Glutamatergic neuron (in vitro differentiated cells): ENCODE data around the gene SKIC2. TPM values are rescaled to one million over a fixed set of nuclear protein-coding genes. Genes with fewer than 3 reads are reported as not detected.

Source experiments
- DNase-seq: peaks from one replicate; pipeline ENCODE4 v3.0.0; 2022
- H3K27ac Mint-ChIP-seq: one replicate; pipeline ENCODE4 v1.8.0; 2020; ENCODE audit warnings: mild to moderate bottlenecking, mixed read lengths, inconsistent platforms; ENCODE audit not compliant: unreplicated experiment
- H3K27me3 Mint-ChIP-seq: one replicate; pipeline ENCODE4 v1.8.0; 2020; ENCODE audit warnings: mild to moderate bottlenecking, moderate library complexity, mixed read lengths, inconsistent platforms; ENCODE audit not compliant: unreplicated experiment
- H3K36me3 Mint-ChIP-seq: one replicate; pipeline ENCODE4 v1.8.0; 2020; ENCODE audit warnings: mild to moderate bottlenecking, mixed read lengths, inconsistent platforms; ENCODE audit not compliant: unreplicated experiment
- H3K4me1 Mint-ChIP-seq: one replicate; pipeline ENCODE4 v1.8.0; 2020; ENCODE audit warnings: mild to moderate bottlenecking, low read depth, mixed read lengths, inconsistent platforms; ENCODE audit not compliant: unreplicated experiment
- H3K4me3 Mint-ChIP-seq: one replicate; pipeline ENCODE4 v1.8.0; 2020; ENCODE audit warnings: mild to moderate bottlenecking, mixed read lengths, inconsistent platforms; ENCODE audit not compliant: unreplicated experiment
- H3K9me3 Mint-ChIP-seq: one replicate; pipeline ENCODE4 v1.8.0; 2020; ENCODE audit warnings: mild to moderate bottlenecking, moderate library complexity, mixed read lengths, inconsistent platforms; ENCODE audit not compliant: unreplicated experiment
- total RNA-seq: library from RNA; stranded (reverse); fragmentation: NEBNext Ultra II Directional; extraction: Animal tissue kit (Norgen Biotek cat#: 25700); gene quantifications from one replicate; pipeline ENCODE4 v1.2.1, GENCODE V29; 2021; ENCODE audit not compliant: unreplicated experiment
- TF ChIP-seq, protein P1 (sequence below): fragments of 200-600 bp; sonication (generic); IDR thresholded peaks from one replicate; pipeline ENCODE4 v1.5.0; 2021; ENCODE audit not compliant: partially characterized antibody, unreplicated experiment

SKIC2 gene
- total RNA-seq, 1 donor from 2014 or later: 109 TPM

DNA sequence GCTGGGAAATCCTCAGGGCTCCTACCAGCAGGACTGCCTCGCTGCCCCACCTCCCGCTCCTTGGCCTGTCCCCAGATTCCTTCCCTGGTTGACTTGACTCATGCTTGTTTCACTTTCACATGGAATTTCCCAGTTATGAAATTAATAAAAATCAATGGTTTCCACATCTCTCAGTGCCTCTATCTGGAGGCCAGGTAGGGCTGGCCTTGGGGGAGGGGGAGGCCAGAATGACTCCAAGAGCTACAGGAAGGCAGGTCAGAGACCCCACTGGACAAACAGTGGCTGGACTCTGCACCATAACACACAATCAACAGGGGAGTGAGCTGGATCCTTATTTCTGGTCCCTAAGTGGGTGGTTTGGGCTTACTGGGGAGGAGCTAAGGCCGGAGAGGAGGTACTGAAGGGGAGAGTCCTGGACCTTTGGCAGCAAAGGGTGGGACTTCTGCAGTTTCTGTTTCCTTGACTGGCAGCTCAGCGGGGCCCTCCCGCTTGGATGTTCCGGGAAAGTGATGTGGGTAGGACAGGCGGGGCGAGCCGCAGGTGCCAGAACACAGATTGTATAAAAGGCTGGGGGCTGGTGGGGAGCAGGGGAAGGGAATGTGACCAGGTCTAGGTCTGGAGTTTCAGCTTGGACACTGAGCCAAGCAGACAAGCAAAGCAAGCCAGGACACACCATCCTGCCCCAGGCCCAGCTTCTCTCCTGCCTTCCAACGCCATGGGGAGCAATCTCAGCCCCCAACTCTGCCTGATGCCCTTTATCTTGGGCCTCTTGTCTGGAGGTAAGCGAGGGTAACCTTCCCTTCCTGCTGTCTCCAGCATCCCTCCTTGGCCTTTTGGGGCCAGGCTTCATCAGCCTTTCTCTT lies 13.2 kb upstream of the SKIC2 start, which contains the start of gene CFB:
Gene CFB (plus strand): TSS at position 589 of the 863 bp plus-strand sequence. CDS start 127 bp downstream, at position 716.
- Mint-ChIP-seq H3K36me3 (no peaks in the 10 kb centered on the region), H3K27ac (no peak within 1 kb of the TSS), H3K4me1 (no peaks in the 10 kb centered on the region), H3K9me3 (no peaks in the 10 kb centered on the region), H3K27me3 (peaks cover 6% of the 10 kb centered on the region), H3K4me3 (no peak within 1 kb of the TSS)
- TF ChIP-seq, protein P1, sequence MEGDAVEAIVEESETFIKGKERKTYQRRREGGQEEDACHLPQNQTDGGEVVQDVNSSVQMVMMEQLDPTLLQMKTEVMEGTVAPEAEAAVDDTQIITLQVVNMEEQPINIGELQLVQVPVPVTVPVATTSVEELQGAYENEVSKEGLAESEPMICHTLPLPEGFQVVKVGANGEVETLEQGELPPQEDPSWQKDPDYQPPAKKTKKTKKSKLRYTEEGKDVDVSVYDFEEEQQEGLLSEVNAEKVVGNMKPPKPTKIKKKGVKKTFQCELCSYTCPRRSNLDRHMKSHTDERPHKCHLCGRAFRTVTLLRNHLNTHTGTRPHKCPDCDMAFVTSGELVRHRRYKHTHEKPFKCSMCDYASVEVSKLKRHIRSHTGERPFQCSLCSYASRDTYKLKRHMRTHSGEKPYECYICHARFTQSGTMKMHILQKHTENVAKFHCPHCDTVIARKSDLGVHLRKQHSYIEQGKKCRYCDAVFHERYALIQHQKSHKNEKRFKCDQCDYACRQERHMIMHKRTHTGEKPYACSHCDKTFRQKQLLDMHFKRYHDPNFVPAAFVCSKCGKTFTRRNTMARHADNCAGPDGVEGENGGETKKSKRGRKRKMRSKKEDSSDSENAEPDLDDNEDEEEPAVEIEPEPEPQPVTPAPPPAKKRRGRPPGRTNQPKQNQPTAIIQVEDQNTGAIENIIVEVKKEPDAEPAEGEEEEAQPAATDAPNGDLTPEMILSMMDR: no peak
- DNase-seq: no peak

DNA sequence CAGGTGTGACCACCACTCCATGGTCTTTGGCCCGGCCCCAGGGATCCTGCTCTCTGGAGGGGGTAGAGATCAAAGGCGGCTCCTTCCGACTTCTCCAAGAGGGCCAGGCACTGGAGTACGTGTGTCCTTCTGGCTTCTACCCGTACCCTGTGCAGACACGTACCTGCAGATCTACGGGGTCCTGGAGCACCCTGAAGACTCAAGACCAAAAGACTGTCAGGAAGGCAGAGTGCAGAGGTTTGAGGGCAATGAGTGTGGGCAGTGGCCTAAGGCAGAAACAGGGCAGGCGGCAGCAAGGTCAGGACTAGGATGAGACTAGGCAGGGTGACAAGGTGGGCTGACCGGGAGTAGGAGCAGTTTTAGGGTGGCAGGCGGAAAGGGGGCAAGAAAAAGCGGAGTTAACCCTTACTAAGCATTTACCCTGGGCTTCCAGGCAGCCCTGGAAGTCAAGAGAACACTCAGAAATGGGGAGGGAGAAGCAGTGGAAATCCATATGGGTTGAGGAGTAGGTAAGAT lies 12.5 kb upstream of the SKIC2 start:
- Mint-ChIP-seq H3K4me3 (no peak overlapping the region), H3K9me3 (no peaks in the 10 kb centered on the region), H3K27me3 (peaks cover 6% of the 10 kb centered on the region), H3K4me1 (no peaks in the 10 kb centered on the region), H3K36me3 (no peaks in the 10 kb centered on the region), H3K27ac (no peak overlapping the region)
- DNase-seq: no peak
- TF ChIP-seq, protein P1: no peak

DNA sequence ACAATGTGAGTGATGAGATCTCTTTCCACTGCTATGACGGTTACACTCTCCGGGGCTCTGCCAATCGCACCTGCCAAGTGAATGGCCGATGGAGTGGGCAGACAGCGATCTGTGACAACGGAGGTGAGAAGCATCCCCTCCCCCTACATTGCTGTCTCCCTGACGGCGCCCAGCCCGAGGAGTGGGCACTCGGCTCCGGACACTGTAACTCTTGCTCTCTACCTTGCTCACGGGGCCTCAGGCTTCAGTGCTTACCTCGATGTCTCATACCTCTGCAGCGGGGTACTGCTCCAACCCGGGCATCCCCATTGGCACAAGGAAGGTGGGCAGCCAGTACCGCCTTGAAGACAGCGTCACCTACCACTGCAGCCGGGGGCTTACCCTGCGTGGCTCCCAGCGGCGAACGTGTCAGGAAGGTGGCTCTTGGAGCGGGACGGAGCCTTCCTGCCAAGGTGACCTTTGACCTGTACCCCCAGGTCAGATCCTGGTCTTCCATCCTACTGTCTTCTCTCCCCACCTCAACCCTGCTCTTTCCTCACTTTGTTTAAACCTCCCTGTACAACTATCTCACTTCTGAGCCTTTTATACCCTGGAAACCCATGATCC lies 11.8 kb upstream of the SKIC2 start:
- Mint-ChIP-seq H3K4me3 (no peak overlapping the region), H3K27ac (no peak overlapping the region), H3K27me3 (peaks cover 6% of the 10 kb centered on the region), H3K4me1 (no peaks in the 10 kb centered on the region), H3K36me3 (no peaks in the 10 kb centered on the region), H3K9me3 (no peaks in the 10 kb centered on the region)
- TF ChIP-seq, protein P1: no peak
- no peak for DNase-seq

DNA sequence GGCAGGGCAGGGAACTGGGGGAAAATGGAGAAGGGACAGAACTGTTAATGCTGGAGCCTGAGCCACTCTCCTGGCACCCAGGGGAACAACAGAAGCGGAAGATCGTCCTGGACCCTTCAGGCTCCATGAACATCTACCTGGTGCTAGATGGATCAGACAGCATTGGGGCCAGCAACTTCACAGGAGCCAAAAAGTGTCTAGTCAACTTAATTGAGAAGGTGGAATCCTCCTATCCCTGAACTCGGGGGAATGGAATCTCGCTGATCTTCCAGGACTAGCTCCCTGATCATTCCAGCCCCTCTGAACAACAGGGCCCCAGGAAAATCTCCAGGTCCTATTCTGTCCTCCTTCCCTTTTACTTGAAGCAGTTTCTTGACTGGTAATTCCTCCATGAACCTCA lies 11.1 kb upstream of the SKIC2 start:
- no peak for DNase-seq
- no peaks in the 10 kb centered on the region for H3K9me3 Mint-ChIP-seq
- TF ChIP-seq, protein P1: no peak
- no peak overlapping the region for H3K27ac Mint-ChIP-seq
- peaks cover 5% of the 10 kb centered on the region for H3K27me3 Mint-ChIP-seq
- H3K4me1 Mint-ChIP-seq: no peaks in the 10 kb centered on the region
- H3K4me3 Mint-ChIP-seq: no peak overlapping the region
- H3K36me3 Mint-ChIP-seq: no peaks in the 10 kb centered on the region

DNA sequence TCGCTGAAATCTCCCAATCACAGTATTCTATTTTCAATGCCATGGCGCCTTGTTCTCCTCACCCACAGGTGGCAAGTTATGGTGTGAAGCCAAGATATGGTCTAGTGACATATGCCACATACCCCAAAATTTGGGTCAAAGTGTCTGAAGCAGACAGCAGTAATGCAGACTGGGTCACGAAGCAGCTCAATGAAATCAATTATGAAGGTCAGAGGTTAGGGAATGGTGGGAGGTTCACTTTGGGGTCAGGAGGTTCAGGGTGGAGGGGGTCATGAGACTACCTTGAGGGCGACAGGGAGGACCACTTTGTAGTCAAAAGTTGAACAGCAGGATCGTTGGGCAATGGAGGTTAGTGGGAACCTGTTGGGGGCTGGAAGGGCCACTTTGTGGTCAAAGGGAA lies 10.7 kb upstream of the SKIC2 start:
- Mint-ChIP-seq H3K4me3 (no peak overlapping the region), H3K36me3 (peaks cover 3% of the 10 kb centered on the region), H3K27ac (no peak overlapping the region), H3K27me3 (peaks cover 5% of the 10 kb centered on the region), H3K4me1 (no peaks in the 10 kb centered on the region), H3K9me3 (no peaks in the 10 kb centered on the region)
- TF ChIP-seq, protein P1: no peak
- DNase-seq: no peak
